SK-N-MC (cell line): Measurements from ENCODE around the gene P3H3.
"Not testable (repeated sequence)": the region's sequence is repeated elsewhere in the genome, so short reads cannot be mapped to it uniquely, and the experiment has no call there.

ENCODE experiments used
- EZH2 ChIP-seq: fragments of 200-600 bp; sonication (generic); IDR thresholded peaks from one replicate; pipeline ENCODE4 v1.6.1; 2017; ENCODE audit warnings: antibody characterized with exemption
- POLR2AphosphoS5 ChIP-seq: IDR thresholded peaks from 2 replicates; pipeline ENCODE4 v1.6.1; 2012; ENCODE audit warnings: mild to moderate bottlenecking, low read depth, low read length, borderline replicate concordance

DNA sequence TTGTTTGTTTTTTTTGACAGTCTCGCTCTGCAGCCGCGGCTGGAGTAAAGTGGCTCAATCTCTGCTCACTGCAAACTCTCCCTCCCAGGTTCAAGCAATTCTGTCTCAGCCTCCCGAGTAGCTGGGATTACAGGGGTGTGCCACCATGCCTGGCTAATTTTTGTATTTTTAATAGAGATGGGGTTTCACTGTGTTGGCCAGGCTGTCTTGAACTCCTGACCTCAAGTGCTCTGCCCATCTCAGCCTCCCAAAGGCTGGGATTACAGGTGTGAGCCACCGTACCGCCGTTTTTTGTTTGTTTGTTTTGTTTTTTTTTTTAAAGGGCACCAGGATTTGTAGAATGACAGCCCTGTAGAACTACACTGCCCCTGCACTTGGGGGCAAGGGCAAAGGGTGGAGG, 60.6 kb downstream of the P3H3 start:
- not testable (repeated sequence) for TF ChIP-seq EZH2, POLR2AphosphoS5
